GM18951 (cell line): ENCODE results near the gene SLC16A13.
"Not testable (repeated sequence)": the region's sequence is repeated elsewhere in the genome, so short reads cannot be mapped to it uniquely, and the experiment has no call there.

ENCODE experiments used
- POLR2A ChIP-seq: IDR thresholded peaks from 4 replicates; pipeline ENCODE4 v1.6.1; 2011; ENCODE audit warnings: mild to moderate bottlenecking; ENCODE audit not compliant: insufficient read length, insufficient read depth; ENCODE audit errors: extremely low read depth
- in situ Hi-C: fragments of 300-500 bp; cut with MboI; formaldehyde crosslinking; loops from one replicate; pipeline ENCODE4 v1.12.0; 2022; ENCODE audit warnings: low sequenced_read_pairs, mixed read lengths, inconsistent platforms; ENCODE audit not compliant: unreplicated experiment

The SLC16A13 gene, protein sequence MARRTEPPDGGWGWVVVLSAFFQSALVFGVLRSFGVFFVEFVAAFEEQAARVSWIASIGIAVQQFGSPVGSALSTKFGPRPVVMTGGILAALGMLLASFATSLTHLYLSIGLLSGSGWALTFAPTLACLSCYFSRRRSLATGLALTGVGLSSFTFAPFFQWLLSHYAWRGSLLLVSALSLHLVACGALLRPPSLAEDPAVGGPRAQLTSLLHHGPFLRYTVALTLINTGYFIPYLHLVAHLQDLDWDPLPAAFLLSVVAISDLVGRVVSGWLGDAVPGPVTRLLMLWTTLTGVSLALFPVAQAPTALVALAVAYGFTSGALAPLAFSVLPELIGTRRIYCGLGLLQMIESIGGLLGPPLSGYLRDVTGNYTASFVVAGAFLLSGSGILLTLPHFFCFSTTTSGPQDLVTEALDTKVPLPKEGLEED

DNA sequence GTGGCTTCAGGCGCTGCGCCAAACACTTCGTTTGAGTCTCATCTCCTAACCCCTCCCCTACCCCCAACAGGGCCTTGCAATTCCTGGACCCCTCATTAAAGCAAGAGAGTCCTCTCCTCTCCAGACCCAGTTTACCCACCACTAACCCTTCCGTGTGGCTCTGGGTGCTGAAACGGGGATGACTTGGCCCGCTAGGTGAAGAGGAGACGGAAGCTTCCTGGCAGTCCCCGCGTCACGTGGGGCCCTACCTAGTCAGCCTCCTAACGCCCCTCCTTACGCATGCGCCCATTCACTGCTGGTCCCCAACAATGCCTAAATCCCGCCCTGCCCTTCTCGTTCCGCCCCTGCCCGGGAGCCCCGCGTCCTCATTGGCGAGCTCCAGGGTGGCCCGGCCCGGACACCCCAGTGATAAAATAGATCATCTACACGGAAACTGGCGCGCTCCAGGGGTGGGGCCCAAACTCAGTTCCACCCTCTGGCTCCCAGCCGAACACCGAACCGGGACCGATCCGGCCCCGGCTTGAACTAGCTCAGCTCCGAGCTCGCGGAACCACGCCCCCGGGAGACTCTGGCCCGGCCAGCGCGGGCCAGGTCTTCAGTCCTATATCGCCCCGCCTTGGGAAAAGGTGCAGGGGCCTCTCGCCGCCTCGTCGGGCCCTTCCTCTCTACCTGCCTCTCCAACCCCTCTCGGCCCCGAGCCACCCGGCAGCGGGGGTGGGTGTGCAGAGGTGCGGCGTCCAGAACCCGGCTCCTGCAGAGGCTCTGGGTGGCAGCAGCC lies at the start of gene SLC16A13:
SLC16A13 (plus strand) TSS at position 425 of the 778 bp plus-strand sequence. CDS start 368 bp downstream, outside the sequence.
- in situ Hi-C loops, result no loop called here
- peak; percentile 96 for TF ChIP-seq POLR2A

DNA sequence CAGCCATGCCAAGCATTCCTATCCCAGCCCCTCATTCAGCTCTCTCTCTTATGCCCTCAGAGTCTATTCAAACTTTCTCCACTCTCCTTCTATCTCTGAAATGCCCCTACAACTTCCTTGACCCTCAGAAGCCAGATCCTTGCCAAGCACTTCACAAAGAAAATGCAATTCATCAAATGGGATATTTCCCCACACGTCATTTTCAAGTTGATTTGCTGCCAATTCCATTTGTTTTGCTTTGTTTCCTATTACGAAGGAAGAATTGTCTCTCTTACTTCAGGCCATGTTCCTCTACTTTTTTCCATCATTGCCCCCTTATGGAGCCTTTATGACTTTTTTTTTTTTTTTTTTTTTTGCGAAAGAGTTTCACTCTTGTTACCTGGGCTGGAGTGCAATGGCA lies 49.1 kb upstream of the SLC16A13 start:
- in situ Hi-C loops, result no loop called here
- no peak for TF ChIP-seq POLR2A

DNA sequence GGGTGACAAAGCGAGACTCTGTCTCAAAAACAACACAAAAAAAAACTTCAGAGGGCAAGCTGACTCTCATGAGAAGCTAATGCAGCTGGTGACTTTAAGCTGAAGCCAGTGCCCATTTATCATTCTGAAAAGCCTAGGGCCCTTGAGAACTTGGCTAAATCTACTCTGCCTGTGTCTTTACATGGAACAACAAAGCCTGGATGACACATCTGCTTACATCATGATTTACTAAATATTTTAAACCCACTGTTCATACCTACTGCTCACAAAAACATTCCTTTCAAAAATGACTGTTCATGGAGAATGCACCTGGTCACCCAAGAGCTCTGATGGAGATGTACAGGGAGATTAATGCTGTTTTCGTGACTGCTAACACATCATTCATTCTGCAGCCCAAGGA lies 46.0 kb upstream of the SLC16A13 start:
- no peak for TF ChIP-seq POLR2A

DNA sequence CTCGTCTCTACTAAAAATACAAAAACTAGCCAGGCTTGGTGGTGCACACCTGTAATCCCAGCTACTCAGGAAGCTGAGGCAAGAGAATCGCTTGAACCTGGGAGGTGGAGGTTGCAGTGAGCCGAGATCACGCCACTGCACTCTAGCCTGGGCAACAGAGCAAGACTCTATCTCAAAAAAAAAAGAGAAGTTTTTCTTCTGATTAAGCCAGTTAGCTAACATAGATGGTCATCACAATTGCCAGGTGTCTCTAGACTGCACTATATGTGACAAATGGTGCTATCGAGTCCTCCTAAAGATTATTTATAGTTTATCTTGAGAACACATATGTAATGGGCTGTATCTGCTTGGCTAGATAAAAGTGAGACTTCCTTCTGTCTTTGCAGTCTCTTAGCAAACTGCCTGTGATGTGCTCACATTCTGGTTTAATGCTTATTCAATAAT lies 42.2 kb upstream of the SLC16A13 start:
- in situ Hi-C loops, result not testable (repeated sequence)

More for the DNA sequence above, 46.0 kb upstream of the SLC16A13 start:
- in situ Hi-C loops, result no loop called here

DNA sequence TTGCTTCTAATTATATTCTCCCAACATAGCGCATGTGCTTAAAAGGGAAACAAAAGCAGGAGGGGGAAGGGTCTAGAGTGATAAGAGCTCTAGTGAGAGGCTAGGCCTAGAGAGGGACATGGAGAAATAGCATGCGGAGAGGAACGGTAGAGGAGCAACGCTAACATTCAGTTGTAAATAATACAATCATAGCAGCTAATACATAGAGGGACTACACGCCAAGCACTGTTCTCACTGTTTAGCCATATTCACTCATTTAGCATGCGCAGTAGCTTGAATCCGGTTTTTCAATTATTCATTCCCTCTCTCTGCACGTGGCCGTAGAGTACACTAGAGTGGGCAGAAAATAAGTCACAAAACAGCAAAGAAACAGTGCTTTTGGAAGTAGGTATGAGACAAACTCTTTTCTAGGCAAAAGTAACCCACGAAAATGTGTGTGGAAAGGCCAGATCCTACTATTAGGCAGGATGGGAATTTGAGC lies 41.7 kb upstream of the SLC16A13 start:
- in situ Hi-C loops, result no loop called here
- TF ChIP-seq POLR2A, result no peak

DNA sequence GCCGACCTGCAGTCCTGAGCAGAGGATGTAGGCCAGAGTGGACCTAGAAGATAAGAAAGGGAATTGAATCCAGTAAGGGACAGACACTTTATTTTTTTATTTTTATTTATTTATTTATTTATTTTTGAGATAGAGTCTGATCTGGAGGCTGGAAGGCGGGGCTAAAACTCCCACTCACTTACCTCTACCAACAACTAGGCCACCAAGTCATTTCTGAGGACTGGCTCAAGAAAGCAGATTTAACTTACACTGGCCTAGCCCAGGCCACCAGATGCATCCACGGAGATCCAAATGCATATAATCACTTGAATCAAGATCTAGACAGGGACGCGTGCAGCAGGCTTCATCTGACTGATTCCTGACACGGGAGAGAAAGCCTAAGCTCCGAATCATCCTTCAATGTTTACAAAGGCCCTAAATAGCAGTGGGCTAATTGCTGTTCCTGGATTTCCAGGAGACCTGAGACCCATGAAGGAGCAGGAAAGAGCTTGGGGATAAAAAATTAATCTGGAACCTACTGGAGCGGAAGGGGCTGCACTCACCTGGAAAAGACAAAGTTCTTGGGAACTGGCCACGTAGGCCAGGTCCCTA lies 41.1 kb upstream of the SLC16A13 start:
- TF ChIP-seq POLR2A, result no peak
- in situ Hi-C loops, result no loop called here

DNA sequence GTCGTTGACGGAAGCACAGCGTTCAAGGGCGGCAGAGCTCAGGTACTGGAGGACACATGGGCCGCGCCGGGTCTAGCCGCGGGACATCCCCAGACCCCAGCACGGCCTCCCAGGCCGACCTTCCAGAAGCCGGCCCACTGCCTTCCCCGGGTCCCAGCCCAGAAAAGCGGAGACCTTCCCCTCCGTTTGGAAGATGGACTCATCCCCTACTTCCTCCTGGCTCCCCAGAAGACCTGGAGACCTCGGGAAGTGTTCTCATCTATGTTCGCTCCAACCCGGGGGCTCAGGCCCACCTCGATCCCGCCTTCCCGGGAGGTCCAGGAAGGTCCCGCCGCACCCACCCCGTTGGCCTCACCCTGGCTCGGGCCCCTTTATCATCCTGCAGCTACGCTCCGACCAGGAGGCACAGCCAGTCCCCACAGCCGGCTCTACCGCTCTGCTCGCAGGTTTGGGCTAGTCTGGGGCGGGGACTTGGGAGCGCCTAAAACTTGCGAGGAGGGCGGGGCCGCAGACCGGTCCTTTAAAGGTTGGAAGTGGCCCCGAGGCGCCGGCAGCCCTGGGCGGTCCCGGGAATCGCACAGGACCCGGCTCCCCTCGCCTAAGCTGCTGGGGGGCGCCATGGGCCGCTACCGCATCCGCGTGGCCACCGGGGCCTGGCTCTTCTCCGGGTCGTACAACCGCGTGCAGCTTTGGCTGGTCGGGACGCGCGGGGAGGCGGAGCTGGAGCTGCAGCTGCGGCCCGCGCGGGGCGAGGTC lies 40.1 kb upstream of the SLC16A13 start, which contains the start of gene ALOX12:
ALOX12 (plus strand) TSS at position 550 of the 756 bp plus-strand sequence; CDS start at position 619, 69 bp downstream.
- in situ Hi-C loops, result no loop called here

DNA sequence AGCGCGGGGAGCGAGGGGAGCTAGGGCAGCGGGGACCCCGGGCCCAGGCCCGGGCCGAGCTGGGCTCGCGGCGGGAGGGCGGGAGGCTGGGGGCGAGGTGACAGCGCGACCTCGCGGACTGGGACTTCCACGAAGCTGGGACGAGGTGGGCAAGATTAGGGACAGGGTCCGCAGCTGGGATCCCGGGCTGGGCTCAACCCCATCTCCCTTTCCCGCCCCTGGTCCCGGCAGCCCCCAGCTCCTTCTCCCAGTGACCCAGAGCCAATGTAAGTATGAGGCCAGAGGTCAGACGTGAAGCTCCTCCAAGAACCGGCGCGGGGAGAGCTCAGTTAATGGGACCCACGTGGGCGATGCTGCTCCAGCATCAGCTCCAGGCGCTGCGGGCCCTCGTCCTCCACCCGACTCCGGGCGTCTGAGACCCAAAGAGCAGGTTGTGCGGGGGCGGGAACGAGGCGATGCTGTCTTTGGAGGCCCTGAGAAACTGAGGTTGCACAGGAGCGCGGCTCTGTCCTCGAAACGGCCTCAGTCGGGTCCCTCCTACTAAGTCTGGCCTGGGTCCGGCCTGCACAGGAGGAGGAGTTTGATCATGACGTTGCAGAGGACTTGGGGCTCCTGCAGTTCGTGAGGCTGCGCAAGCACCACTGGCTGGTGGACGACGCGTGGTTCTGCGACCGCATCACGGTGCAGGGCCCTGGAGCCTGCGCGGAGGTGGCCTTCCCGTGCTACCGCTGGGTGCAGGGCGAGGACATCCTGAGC lies 39.4 kb upstream of the SLC16A13 start:
- TF ChIP-seq POLR2A, result no peak
- in situ Hi-C loops, result no loop called here

More for the DNA sequence above, 40.1 kb upstream of the SLC16A13 start, which contains the start of gene ALOX12:
- no peak for TF ChIP-seq POLR2A

DNA sequence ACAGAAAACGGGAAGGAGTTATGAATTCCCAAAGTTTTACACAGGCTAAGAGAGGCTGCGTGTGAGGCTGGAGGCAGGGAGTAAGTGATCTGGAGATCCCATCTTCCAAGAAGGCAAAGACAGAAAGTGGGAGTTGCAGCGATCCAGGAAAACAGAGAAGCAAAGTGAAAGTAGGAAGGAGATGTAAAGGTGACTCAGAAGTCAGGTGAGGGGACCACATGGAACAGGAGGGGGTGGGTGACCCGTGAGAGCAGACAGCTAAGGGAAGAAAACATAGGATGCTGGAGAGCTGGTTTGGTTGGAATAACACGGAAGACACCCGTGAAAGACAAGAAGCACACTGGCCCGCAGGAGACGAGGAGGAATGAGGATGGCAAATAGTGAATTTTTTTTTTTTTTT lies 38.6 kb upstream of the SLC16A13 start:
- TF ChIP-seq POLR2A, result no peak
- in situ Hi-C loops, result no loop called here

DNA sequence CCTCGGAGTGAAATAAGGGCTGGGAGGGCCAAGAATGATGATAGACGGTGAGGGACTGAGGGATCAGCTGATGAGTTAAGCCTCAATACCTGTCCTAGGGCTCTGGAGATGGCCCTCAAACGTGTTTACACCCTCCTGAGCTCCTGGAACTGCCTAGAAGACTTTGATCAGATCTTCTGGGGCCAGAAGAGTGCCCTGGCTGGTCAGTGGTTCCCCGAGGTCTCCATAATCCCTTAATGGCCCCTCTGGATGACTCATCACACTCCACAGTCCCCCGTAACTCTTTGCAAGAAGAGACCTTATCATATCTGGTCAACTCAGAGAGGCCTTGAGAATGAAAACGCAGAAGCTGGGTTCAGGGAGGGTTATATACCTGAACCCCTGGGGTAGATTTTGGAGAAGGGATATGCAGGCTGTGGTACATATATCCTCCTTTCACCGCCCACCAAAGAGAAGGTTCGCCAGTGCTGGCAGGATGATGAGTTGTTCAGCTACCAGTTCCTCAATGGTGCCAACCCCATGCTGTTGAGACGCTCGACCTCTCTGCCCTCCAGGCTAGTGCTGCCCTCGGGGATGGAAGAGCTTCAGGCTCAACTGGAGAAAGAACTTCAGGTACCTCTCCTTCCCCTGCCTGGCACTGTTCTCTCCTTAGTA lies 36.8 kb upstream of the SLC16A13 start:
- in situ Hi-C loops, result no loop called here

DNA sequence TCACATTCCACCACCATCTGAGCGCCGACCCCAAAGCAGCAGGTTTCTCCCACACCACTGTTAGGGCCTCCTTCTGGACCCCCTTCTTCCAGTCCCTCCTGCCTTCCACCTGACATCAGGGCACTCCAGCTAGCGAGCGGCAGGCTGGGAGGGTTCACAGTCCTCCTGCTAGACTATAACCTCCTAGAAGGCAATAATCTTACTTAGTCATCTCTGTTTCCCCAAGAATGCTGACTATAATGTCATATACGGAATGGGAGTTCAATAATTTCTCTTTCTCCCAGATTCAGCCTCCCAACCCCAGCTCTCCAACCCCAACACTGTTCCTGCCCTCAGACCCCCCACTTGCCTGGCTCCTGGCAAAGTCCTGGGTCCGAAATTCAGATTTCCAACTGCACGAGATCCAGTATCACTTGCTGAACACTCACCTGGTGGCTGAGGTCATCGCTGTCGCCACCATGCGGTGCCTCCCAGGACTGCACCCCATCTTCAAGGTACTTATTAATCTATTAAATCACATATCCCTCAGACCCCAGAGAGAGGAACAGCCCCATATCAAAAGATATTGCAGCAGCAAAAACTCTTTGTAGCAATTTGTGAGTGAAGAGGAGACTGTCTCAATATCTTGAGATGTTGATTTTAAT lies 34.4 kb upstream of the SLC16A13 start:
- no peak for TF ChIP-seq POLR2A
- in situ Hi-C loops, result loop anchor here (10.0 kb wide), 1 partner anchor 87 kb away; no protein-coding TSS in a partner anchor

More for the DNA sequence above, 36.8 kb upstream of the SLC16A13 start:
- no peak for TF ChIP-seq POLR2A
